GM18873 (cell line): ENCODE data around the gene GAK.

Experiments used
- ATAC-seq: cut with Tn5 transposase; IDR thresholded peaks from one replicate; pipeline ENCODE4 v1.9.1; 2021; ENCODE audit warnings: mild to moderate bottlenecking, moderate library complexity, moderate number of reproducible peaks; ENCODE audit not compliant: unreplicated experiment, low FRiP score

Gene GAK

GRCh38 chr4:834368-835147 is 97.6 kb downstream of the GAK start:
- no peak for ATAC-seq

- no peak for ATAC-seq
Measured at GRCh38 chr4:833731-834367, 98.3 kb downstream of the GAK start.

- ATAC-seq = no peak
Measured at GRCh38 chr4:833156-833555, 99.0 kb downstream of the GAK start.

- no peak for ATAC-seq
Measured at GRCh38 chr4:832536-832935, 99.6 kb downstream of the GAK start.

- ATAC-seq = no peak
Measured at GRCh38 chr4:832108-832507, 100.0 kb downstream of the GAK start.

GRCh38 chr4:831483-831805 is 100.7 kb downstream of the GAK start:
- ATAC-seq = no peak

- ATAC-seq = no peak
Measured at GRCh38 chr4:830601-831482, 101.3 kb downstream of the GAK start.

- no peak for ATAC-seq
Measured at GRCh38 chr4:829761-830600, 102.1 kb downstream of the GAK start.

GRCh38 chr4:829291-829690 is 102.8 kb downstream of the GAK start:
- ATAC-seq = no peak

GRCh38 chr4:828641-829271 is 103.4 kb downstream of the GAK start:
- ATAC-seq = no peak

GRCh38 chr4:827209-828081 is 104.7 kb downstream of the GAK start:
- ATAC-seq = no peak

GRCh38 chr4:826508-827208 is 105.5 kb downstream of the GAK start:
- no peak for ATAC-seq

- no peak for ATAC-seq
Measured at GRCh38 chr4:825971-826330, 106.2 kb downstream of the GAK start, which contains the start of gene CPLX1. CPLX1 (minus strand) TSS chr4:826129; CDS start chr4:824522, 1,607 bp downstream.

- no peak for ATAC-seq
Measured at GRCh38 chr4:825063-825970, 106.8 kb downstream of the GAK start.

- no peak for ATAC-seq
Measured at GRCh38 chr4:824461-825062, 107.6 kb downstream of the GAK start.

GRCh38 chr4:823761-824460 is 108.2 kb downstream of the GAK start:
- ATAC-seq = no peak
